SK-N-SH treated with all-trans-retinoic acid at 6 μM for 48 hours (cell line): ENCODE data around the gene CCND3.

Source experiments
- ATAC-seq: fragments of 200-7000 bp; cut with Tn5 transposase; 3 replicates; pipeline ENCODE4 v1.9.1; 2020; ENCODE audit warnings: mild to moderate bottlenecking, moderate library complexity
- ARNTL ChIP-seq: fragments of 450-650 bp; formaldehyde crosslinking; IDR thresholded peaks from 2 replicates; pipeline ENCODE4 v1.5.0; 2020; ENCODE audit warnings: low read depth, mild to moderate bottlenecking, moderate library complexity, borderline replicate concordance
- BACH2 ChIP-seq: fragments of 250-450 bp; sonication (Bioruptor Pico); IDR thresholded peaks from 2 replicates; pipeline ENCODE4 v1.9.0; 2021; ENCODE audit warnings: mild to moderate bottlenecking, borderline replicate concordance
- CREB5 ChIP-seq: fragments of 250-450 bp; sonication (Bioruptor Pico); IDR thresholded peaks from 2 replicates; pipeline ENCODE4 v1.5.1; 2020; ENCODE audit warnings: low read depth, mild to moderate bottlenecking, moderate library complexity
- CSDC2 ChIP-seq: fragments of 250-450 bp; sonication (Bioruptor Pico); IDR thresholded peaks from 2 replicates; pipeline ENCODE4 v1.5.0; 2020; ENCODE audit warnings: mild to moderate bottlenecking, moderate library complexity
- CSRNP3 ChIP-seq: fragments of 250-450 bp; sonication (Bioruptor Pico); IDR thresholded peaks from 2 replicates; pipeline ENCODE4 v1.5.1; 2021; ENCODE audit warnings: mild to moderate bottlenecking, moderate library complexity
- ESRRG ChIP-seq: fragments of 250-450 bp; sonication (Bioruptor Pico); IDR thresholded peaks from 2 replicates; pipeline ENCODE4 v1.6.1; 2021; ENCODE audit warnings: mild to moderate bottlenecking
- GLIS3 ChIP-seq: fragments of 250-450 bp; sonication (Bioruptor Pico); IDR thresholded peaks from 2 replicates; pipeline ENCODE4 v1.5.0; 2020; ENCODE audit warnings: mild to moderate bottlenecking, moderate library complexity
- ISL1 ChIP-seq: fragments of 250-450 bp; sonication (Bioruptor Pico); IDR thresholded peaks from 2 replicates; pipeline ENCODE4 v2.1.2; 2022; ENCODE audit warnings: mild to moderate bottlenecking, moderate library complexity
- OSR1 ChIP-seq: fragments of 250-450 bp; sonication (Bioruptor Pico); IDR thresholded peaks from 2 replicates; pipeline ENCODE4 v1.8.0; 2022; ENCODE audit warnings: moderate library complexity, mild to moderate bottlenecking, inconsistent platforms
- PATZ1 ChIP-seq: fragments of 250-450 bp; sonication (Bioruptor Pico); IDR thresholded peaks from 2 replicates; pipeline ENCODE4 v1.8.0; 2020; ENCODE audit warnings: mild to moderate bottlenecking, moderate library complexity, borderline replicate concordance
- POU6F1 ChIP-seq: fragments of 250-450 bp; sonication (Bioruptor Pico); IDR thresholded peaks from 2 replicates; pipeline ENCODE4 v1.8.0; 2021; ENCODE audit warnings: low read depth, mild to moderate bottlenecking, moderate library complexity, borderline replicate concordance
- PPARA ChIP-seq: fragments of 250-450 bp; sonication (Bioruptor Pico); IDR thresholded peaks from 2 replicates; pipeline ENCODE4 v1.5.0; 2020; ENCODE audit warnings: mild to moderate bottlenecking, borderline replicate concordance
- RARB ChIP-seq: fragments of 250-450 bp; sonication (Bioruptor Pico); IDR thresholded peaks from 2 replicates; pipeline ENCODE4 v1.8.0; 2021; ENCODE audit warnings: mild to moderate bottlenecking, moderate library complexity
- SNAI2 ChIP-seq: fragments of 250-450 bp; sonication (Bioruptor Pico); IDR thresholded peaks from 2 replicates; pipeline ENCODE4 v1.5.0; 2020; ENCODE audit warnings: mild to moderate bottlenecking, moderate library complexity
- TCF4 ChIP-seq: fragments of 250-450 bp; sonication (Bioruptor Pico); IDR thresholded peaks from 2 replicates; pipeline ENCODE4 v1.8.0; 2021; ENCODE audit warnings: mild to moderate bottlenecking, moderate library complexity, borderline replicate concordance
- TOX ChIP-seq: fragments of 250-450 bp; sonication (Bioruptor Pico); IDR thresholded peaks from 2 replicates; pipeline ENCODE4 v1.8.0; 2021; ENCODE audit warnings: mild to moderate bottlenecking, moderate library complexity, borderline replicate concordance
- TSHZ2 ChIP-seq: fragments of 250-450 bp; sonication (Bioruptor Pico); IDR thresholded peaks from 2 replicates; pipeline ENCODE4 v1.5.0; 2020; ENCODE audit warnings: mild to moderate bottlenecking, moderate library complexity
- ZC3H10 ChIP-seq: fragments of 250-450 bp; sonication (Bioruptor Pico); IDR thresholded peaks from 2 replicates; pipeline ENCODE4 v1.5.1; 2021; ENCODE audit warnings: mild to moderate bottlenecking, moderate library complexity
- ZFP3 ChIP-seq: fragments of 250-450 bp; sonication (Bioruptor Pico); IDR thresholded peaks from 2 replicates; pipeline ENCODE4 v1.5.0; 2020; ENCODE audit warnings: mild to moderate bottlenecking, moderate library complexity
- ZFP30 ChIP-seq: fragments of 450-650 bp; formaldehyde crosslinking; IDR thresholded peaks from 2 replicates; pipeline ENCODE4 v1.5.0; 2022; ENCODE audit warnings: mild to moderate bottlenecking, moderate library complexity
- ZNF70 ChIP-seq: fragments of 450-650 bp; formaldehyde crosslinking; IDR thresholded peaks from 2 replicates; pipeline ENCODE4 v1.5.0; 2020; ENCODE audit warnings: mild to moderate bottlenecking, moderate library complexity
- ZNF8 ChIP-seq: fragments of 450-650 bp; formaldehyde crosslinking; IDR thresholded peaks from 2 replicates; pipeline ENCODE4 v1.5.0; 2020; ENCODE audit warnings: mild to moderate bottlenecking, moderate library complexity

The CCND3 gene

GRCh38 chr6:41909727-41910126, 31.9 kb downstream of the CCND3 start:
- TF ChIP-seq POU6F1 (CRISPR knock-in tag) (no peak), GLIS3 (no peak), ISL1 (CRISPR knock-in tag) (no peak), TOX (CRISPR knock-in tag) (no peak), ZNF8 (CRISPR knock-in tag) (no peak), ZFP3 (CRISPR knock-in tag) (no peak), PPARA (CRISPR knock-in tag) (no peak), ZC3H10 (CRISPR knock-in tag) (no peak), ESRRG (CRISPR knock-in tag) (no peak), PATZ1 (CRISPR knock-in tag) (no peak), BACH2 (no peak), ZNF70 (CRISPR knock-in tag) (no peak)
- no peak for ATAC-seq

- no peak for ATAC-seq
- no peak for TF ChIP-seq RARB (CRISPR knock-in tag)
- no peak for TF ChIP-seq ISL1 (CRISPR knock-in tag)
- TF ChIP-seq OSR1 (CRISPR knock-in tag), result no peak
- no peak for TF ChIP-seq ZFP30 (CRISPR knock-in tag)
- no peak for TF ChIP-seq CREB5
- TF ChIP-seq ZFP3 (CRISPR knock-in tag), result no peak
- TF ChIP-seq TOX (CRISPR knock-in tag), result no peak
- TF ChIP-seq ZNF70 (CRISPR knock-in tag), result no peak
- no peak for TF ChIP-seq GLIS3
- TF ChIP-seq ARNTL (CRISPR knock-in tag), result no peak
- no peak for TF ChIP-seq CSRNP3 (CRISPR knock-in tag)
- no peak for TF ChIP-seq CSDC2 (CRISPR knock-in tag)
- no peak for TF ChIP-seq TSHZ2 (CRISPR knock-in tag)
- no peak for TF ChIP-seq SNAI2 (CRISPR knock-in tag)
- TF ChIP-seq PPARA (CRISPR knock-in tag), result no peak
- TF ChIP-seq TCF4, result no peak
Observed at GRCh38 chr6:41901882-41902519, 39.6 kb downstream of the CCND3 start.

GRCh38 chr6:41900861-41901260, 40.7 kb downstream of the CCND3 start:
- no peak for ATAC-seq
- TF ChIP-seq TOX (CRISPR knock-in tag) (no peak), CSDC2 (CRISPR knock-in tag) (no peak), BACH2 (no peak), CREB5 (no peak), ZC3H10 (CRISPR knock-in tag) (no peak), ZFP3 (CRISPR knock-in tag) (no peak), TSHZ2 (CRISPR knock-in tag) (no peak), ARNTL (CRISPR knock-in tag) (no peak), ZNF8 (CRISPR knock-in tag) (no peak), ZFP30 (CRISPR knock-in tag) (no peak), ZNF70 (CRISPR knock-in tag) (no peak), PPARA (CRISPR knock-in tag) (no peak)
